ENCODE results near the gene SLC22A17.

DNA sequence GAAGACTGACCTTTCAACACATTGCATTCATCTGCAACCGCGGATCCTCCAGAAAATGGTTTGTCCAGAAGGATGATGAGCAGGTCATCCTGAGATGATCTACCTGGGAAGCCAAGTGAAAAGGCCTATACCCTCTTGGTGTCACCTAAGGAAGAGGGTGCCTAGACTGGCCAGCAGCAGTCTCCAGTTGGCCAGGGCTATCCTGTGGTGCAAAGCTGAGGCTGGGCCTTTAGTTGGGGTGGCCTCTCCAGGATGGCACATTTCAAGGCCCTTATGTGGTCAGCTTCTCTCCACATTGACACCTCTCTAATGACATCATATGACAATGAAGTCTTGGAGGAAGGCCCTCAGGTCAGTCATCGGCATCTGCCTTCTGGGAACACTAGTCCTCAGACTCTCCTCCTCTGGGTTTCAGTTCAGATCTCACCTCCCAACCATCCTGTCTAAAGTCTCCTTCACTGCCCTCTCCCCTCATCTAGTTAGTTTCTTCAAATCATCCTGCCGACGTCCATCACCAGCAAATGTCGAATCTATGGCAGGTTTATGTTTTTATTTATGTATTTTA, 3.3 kb upstream of the SLC22A17 start:
- no peak for TF ChIP-seq KLF10 (CRISPR knock-in tag; IDR thresholded peaks at IDR 0.05)
- no peak for TF ChIP-seq ZNF318 (IDR thresholded peaks at IDR 0.05; ENCODE audit: borderline replicate concordance in 1 of 2, low read depth in 1 of 2)
- no peak for TF ChIP-seq CTCF (IDR thresholded peaks at IDR 0.05 in 2 of 3, conservative IDR thresholded peaks at IDR 0.05 in 1 of 3; ENCODE audit: insufficient read depth in 2 of 3, low read depth in 1 of 3, low read length in 3 of 3)
- no peak for TF ChIP-seq FOS (IDR thresholded peaks at IDR 0.05; ENCODE audit: extremely low read depth, insufficient read length)
- no peak for TF ChIP-seq SMC3 (conservative IDR thresholded peaks at IDR 0.05; ENCODE audit: insufficient read depth, low read depth, low read length)
- no peak for TF ChIP-seq POLR2AphosphoS5 (IDR thresholded peaks at IDR 0.05; ENCODE audit: control insufficient read depth, insufficient read depth, low read depth, low read length)
- no peak for TF ChIP-seq BCLAF1 (IDR thresholded peaks at IDR 0.05; ENCODE audit: borderline replicate concordance in 1 of 2, control insufficient read depth in 1 of 2, low read depth in 2 of 2, low read length in 1 of 2)
- no peak for TF ChIP-seq BDP1 (IDR thresholded peaks at IDR 0.05; ENCODE audit: insufficient read depth, insufficient read length)
- no peak for TF ChIP-seq EZH2 (IDR thresholded peaks at IDR 0.05; ENCODE audit: borderline replicate concordance, low read depth, low read length)
- no peak for TF ChIP-seq POLR2A (conservative IDR thresholded peaks at IDR 0.05)
- TF ChIP-seq KLF13 (tag; IDR thresholded peaks at IDR 0.05; ENCODE audit: borderline replicate concordance, low read depth) = no peak
